SK-N-SH (cell line): ENCODE measurements around the gene SLCO3A1. TPM values are rescaled to one million over a fixed set of nuclear protein-coding genes. Genes with fewer than 3 reads are reported as not detected.

ENCODE experiments used
- CTCF ChIA-PET: fragments of 300-600, 350-600 bp; formaldehyde crosslinking; extraction: SDS; loops from one replicate; lab custom pipeline; 2021; lab: Yijun Ruan, JAX
- POLR2A ChIA-PET: fragments of 350-600 bp; sonication (Branson Sonifier 250); formaldehyde crosslinking; extraction: SDS; loops from one replicate; lab custom pipeline; 2020; ENCODE audit warnings: antibody characterized with exemption, inconsistent platforms; lab: Yijun Ruan, JAX
- DNase-seq: peaks from one replicate; pipeline ENCODE4 v3.0.0; 2012
- H2AFZ ChIP-seq: fragments of 200-600 bp; sonication (generic); 2 replicates; pipeline ENCODE4 v1.8.1; 2016; ENCODE audit warnings: antibody characterized with exemption, mild to moderate bottlenecking, low read depth
- H3F3A ChIP-seq: fragments of 200-600 bp; sonication (generic); replicated peaks from 2 replicates; pipeline ENCODE3; 2016; ENCODE audit warnings: antibody characterized with exemption, mild to moderate bottlenecking; ENCODE audit not compliant: insufficient read depth
- H3K27ac ChIP-seq, 2 experiments: fragments of 200-500 bp in 1 of 2; fragments of 200-600 bp in 1 of 2; sonication (Bioruptor generic) in 1 of 2; sonication (generic), shearing (Covaris generic) in 1 of 2; 2 replicates each; pipeline versions ENCODE4 v1.5.1 to v1.6.1; 2014 to 2016; ENCODE audit warnings: low read depth in 2 of 2, inconsistent platforms in 1 of 2, low read length in 1 of 2, mild to moderate bottlenecking in 1 of 2, mixed read lengths in 1 of 2
- H3K27me3 ChIP-seq: fragments of 200-600 bp; sonication (generic), shearing (Covaris generic); 2 replicates; pipeline ENCODE4 v1.6.1; 2016; ENCODE audit warnings: mixed run types; ENCODE audit not compliant: insufficient read depth
- H3K36me3 ChIP-seq, 2 experiments: fragments of 200-500 bp in 1 of 2; fragments of 200-600 bp in 1 of 2; sonication (Bioruptor generic) in 1 of 2; sonication (generic) in 1 of 2; replicated peaks in 1 of 2; 2 replicates each; pipeline versions ENCODE3 to v1.5.1; 2014 to 2016; ENCODE audit warnings: low read length in 1 of 2, mild to moderate bottlenecking in 1 of 2; ENCODE audit not compliant: insufficient read depth in 2 of 2, control insufficient read depth in 1 of 2
- H3K4me1 ChIP-seq, 2 experiments: fragments of 200-500 bp in 1 of 2; fragments of 200-600 bp in 1 of 2; sonication (Bioruptor generic) in 1 of 2; sonication (generic), shearing (Covaris generic) in 1 of 2; 2 replicates each; pipeline versions ENCODE4 v1.5.1 to v1.6.1; 2014 to 2016; ENCODE audit warnings: low read depth in 1 of 2, low read length in 1 of 2, mixed run types in 1 of 2; ENCODE audit not compliant: insufficient read depth in 2 of 2, control insufficient read depth in 1 of 2
- H3K4me2 ChIP-seq: fragments of 200-600 bp; sonication (generic), shearing (Covaris generic); 2 replicates; pipeline ENCODE4 v1.6.1; 2017; ENCODE audit warnings: mixed run types
- H3K4me3 ChIP-seq, 2 experiments: fragments of 200-500 bp in 1 of 2; fragments of 200-600 bp in 1 of 2; sonication (Bioruptor generic) in 1 of 2; sonication (generic), shearing (Covaris generic) in 1 of 2; 2 replicates each; pipeline versions ENCODE4 v1.5.1 to v1.8.1; 2014 to 2016; ENCODE audit warnings: low read depth in 2 of 2, inconsistent platforms in 1 of 2, low read length in 1 of 2, mild to moderate bottlenecking in 1 of 2, mixed read lengths in 1 of 2, moderate library complexity in 1 of 2
- H3K79me2 ChIP-seq: fragments of 200-600 bp; sonication (generic); 2 replicates; pipeline ENCODE4 v1.8.1; 2017; ENCODE audit warnings: mild to moderate bottlenecking; ENCODE audit not compliant: insufficient read depth
- H3K9ac ChIP-seq: fragments of 200-600 bp; sonication (generic); 2 replicates; pipeline ENCODE4 v1.6.1; 2017; ENCODE audit warnings: mixed run types
- H3K9me2 ChIP-seq: fragments of 200-600 bp; sonication (generic); 2 replicates; pipeline ENCODE4 v1.6.1; 2017; ENCODE audit warnings: mixed run types
- H3K9me3 ChIP-seq: fragments of 200-600 bp; sonication (generic); 2 replicates; pipeline ENCODE4 v1.6.1; 2017; ENCODE audit warnings: mixed run types, mild to moderate bottlenecking, moderate library complexity
- H4K20me1 ChIP-seq: fragments of 200-600 bp; sonication (generic); 2 replicates; pipeline ENCODE4 v1.6.1; 2017; ENCODE audit warnings: mild to moderate bottlenecking, mixed run types; ENCODE audit not compliant: insufficient read depth
- CHD2 ChIP-seq: fragments of 150-350 bp; IDR thresholded peaks from 2 replicates; pipeline ENCODE4 v1.6.1; 2018; ENCODE audit warnings: low read length; ENCODE audit not compliant: partially characterized antibody
- ELF1 ChIP-seq: IDR thresholded peaks from 2 replicates; pipeline ENCODE4 v1.4.0; 2012
- EZH2phosphoT487 ChIP-seq: fragments of 200-600 bp; sonication (generic); IDR thresholded peaks from 2 replicates; pipeline ENCODE4 v1.6.1; 2017; ENCODE audit warnings: low read depth, mixed run types, mild to moderate bottlenecking, antibody characterized with exemption, moderate library complexity, borderline replicate concordance
- FOSL2 ChIP-seq: IDR thresholded peaks from 2 replicates; pipeline ENCODE4 v1.4.0; 2012; ENCODE audit warnings: low read depth, mild to moderate bottlenecking, moderate library complexity, borderline replicate concordance
- FOXM1 ChIP-seq: IDR thresholded peaks from 2 replicates; pipeline ENCODE4 v1.4.0; 2012; ENCODE audit warnings: low read depth, mild to moderate bottlenecking
- GABPA ChIP-seq: IDR thresholded peaks from 2 replicates; pipeline ENCODE4 v1.4.0; 2012; ENCODE audit warnings: low read depth, mild to moderate bottlenecking
- GATA2 ChIP-seq: sonication (generic); formaldehyde crosslinking; IDR thresholded peaks from 2 replicates; pipeline ENCODE4 v1.5.0; 2020; ENCODE audit warnings: mild to moderate bottlenecking, missing genetic modification reagents
- MXI1 ChIP-seq: IDR thresholded peaks from 2 replicates; pipeline ENCODE4 v1.6.1; 2012; ENCODE audit warnings: mild to moderate bottlenecking, low read depth, low read length, improper control_type of control experiment
- NRF1 ChIP-seq: IDR thresholded peaks from 2 replicates; pipeline ENCODE4 v1.6.1; 2012; ENCODE audit warnings: low read depth, mild to moderate bottlenecking, low read length
- POLR2AphosphoS5 ChIP-seq: IDR thresholded peaks from 2 replicates; pipeline ENCODE4 v1.6.1; 2012; ENCODE audit warnings: low read depth, low read length
- RAD21 ChIP-seq: IDR thresholded peaks from 2 replicates; pipeline ENCODE4 v1.6.1; 2012; ENCODE audit warnings: mild to moderate bottlenecking, low read length
- RCOR1 ChIP-seq: fragments of 150-350 bp; IDR thresholded peaks from 2 replicates; pipeline ENCODE4 v1.6.1; 2017; ENCODE audit warnings: antibody characterized with exemption, low read length
- RFX5 ChIP-seq: IDR thresholded peaks from 2 replicates; pipeline ENCODE4 v1.6.1; 2012; ENCODE audit warnings: mild to moderate bottlenecking, improper control_type of control experiment, low read length
- SMC3 ChIP-seq: IDR thresholded peaks from 2 replicates; pipeline ENCODE4 v1.6.1; 2012; ENCODE audit warnings: low read depth, low read length, improper control_type of control experiment
- TAF1 ChIP-seq: IDR thresholded peaks from 2 replicates; pipeline ENCODE4 v1.6.1; 2012; ENCODE audit warnings: low read depth, mild to moderate bottlenecking, low read length, moderate library complexity, borderline replicate concordance
- TCF12 ChIP-seq: IDR thresholded peaks from 2 replicates; pipeline ENCODE4 v1.4.0; 2012
- WGBS: methylation state at CpG from one replicate; pipeline ENCODE4 v1.1.6; 2017; ENCODE audit warnings: low lambda C conversion rate; 5-methylcytosine and 5-hydroxymethylcytosine counted together
- polyA plus RNA-seq, 3 experiments: library from polyadenylated mRNA; depleted of rRNA; stranded (reverse); fragments of >200 nt; gene quantifications; 2 replicates each; pipeline ENCODE4 v1.2.3, GENCODE V29; 2012
- TF ChIP-seq, protein P1 (sequence below): IDR thresholded peaks from 2 replicates; pipeline ENCODE4 v1.6.1; 2012; ENCODE audit warnings: mild to moderate bottlenecking, low read depth, low read length, moderate library complexity
- TF ChIP-seq, protein P2 (sequence below): IDR thresholded peaks from 2 replicates; pipeline ENCODE4 v1.4.0; 2012; ENCODE audit warnings: low read depth

SLCO3A1 gene
- polyA plus RNA-seq, 1 of the 3 experiments (the other 2 are of a cell fraction), result 19.7 TPM

DNA sequence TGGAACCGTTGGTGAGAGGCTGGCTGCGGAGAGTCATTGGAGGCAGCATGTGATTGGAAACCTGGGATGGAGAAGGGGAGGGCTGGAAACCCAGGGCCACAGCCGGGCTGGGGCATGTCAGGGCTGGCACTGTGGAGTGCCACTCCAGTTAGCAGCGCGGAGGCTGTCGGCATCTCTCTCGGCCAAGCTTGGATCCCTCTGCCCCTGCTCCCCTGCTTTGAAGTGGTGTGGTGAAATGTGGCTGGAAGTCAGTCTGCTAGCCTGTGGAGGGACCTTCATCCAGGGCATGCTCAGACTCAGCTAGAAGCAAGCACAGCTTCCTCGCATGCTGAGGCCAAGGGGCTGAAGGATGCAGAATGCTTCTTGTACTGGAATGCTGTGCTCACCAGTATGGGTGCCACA is 13.5 kb downstream of the SLCO3A1 start:
- H3K4me2 ChIP-seq, result peak overlapping the region; percentile 70
- peak overlapping the region; percentile 72 to 94 for H3K27ac ChIP-seq
- peaks cover 52% of the 10 kb centered on the region for H3K79me2 ChIP-seq

DNA sequence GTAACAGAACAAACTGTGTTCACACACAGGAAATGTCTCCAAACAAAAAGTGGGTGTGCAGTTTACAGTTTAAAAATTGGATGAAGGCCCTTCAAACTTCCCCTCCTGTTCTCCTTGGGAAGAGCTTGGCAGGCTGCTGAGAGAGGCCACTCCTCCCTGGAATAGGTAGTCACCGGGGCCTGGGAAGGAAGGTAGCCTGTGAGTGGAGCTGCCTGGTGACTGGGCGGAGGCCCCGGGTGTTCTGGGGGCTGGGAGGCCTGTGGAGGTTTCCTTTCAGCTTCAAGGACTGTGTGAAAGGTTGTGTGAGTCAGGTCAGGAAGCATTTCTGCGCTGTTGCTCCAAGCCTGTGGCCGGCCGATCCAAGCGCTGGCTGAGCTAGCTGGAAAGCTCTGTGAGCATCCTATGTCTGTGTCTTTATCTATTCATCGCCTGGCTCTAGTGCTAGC is 14.1 kb downstream of the SLCO3A1 start:
- Histone ChIP-seq H3K4me2 (peak overlapping the region; percentile 70), H3F3A (peaks cover 31% of the 10 kb centered on the region), H4K20me1 (no peaks in the 10 kb centered on the region), H3K9me3 (no peaks in the 10 kb centered on the region), H3K36me3 (no peaks in the 10 kb centered on the region), H3K27me3 (no peaks in the 10 kb centered on the region), H3K27ac (peak overlapping the region; percentile 72 to 94), H3K79me2 (peaks cover 52% of the 10 kb centered on the region), H3K4me1 (peaks cover 25 to 29% of the 10 kb centered on the region in 2 experiments), H2AFZ (peak overlapping the region; percentile 65; the same call in 1 of the 2 replicates), H3K9ac (peak overlapping the region; percentile 53), H3K9me2 (no peaks in the 10 kb centered on the region), H3K4me3 (0 out of 4 replicates have a peak overlapping the region, but pooled peaks of 1 of the 2 experiments have one; percentile 17)
- 16% methylated on average over 8 of the region's 8 CpGs for WGBS
- CTCF ChIA-PET, result interaction anchor here (0.8 to 1.1 kb wide), 3 partner anchors 10 to 75 kb away, joined by 3 to 6 read pairs (median 4); partner anchors contain the start of gene SLCO3A1
- peak; percentile 29 for DNase-seq
- POLR2A ChIA-PET, result no interaction called here
- TF ChIP-seq FOXM1 (no peak), RAD21 (no peak), GATA2 (CRISPR knock-in tag) (no peak), NRF1 (no peak), ELF1 (no peak), RFX5 (no peak), TCF12 (peak; percentile 66), CHD2 (no peak), EZH2phosphoT487 (no peak), MXI1 (no peak), FOSL2 (peak; percentile 64; the same call in 1 of the 2 replicates), RCOR1 (no peak), TAF1 (peak; percentile 67; the same call in 1 of the 2 replicates)
- TF ChIP-seq, protein P1, sequence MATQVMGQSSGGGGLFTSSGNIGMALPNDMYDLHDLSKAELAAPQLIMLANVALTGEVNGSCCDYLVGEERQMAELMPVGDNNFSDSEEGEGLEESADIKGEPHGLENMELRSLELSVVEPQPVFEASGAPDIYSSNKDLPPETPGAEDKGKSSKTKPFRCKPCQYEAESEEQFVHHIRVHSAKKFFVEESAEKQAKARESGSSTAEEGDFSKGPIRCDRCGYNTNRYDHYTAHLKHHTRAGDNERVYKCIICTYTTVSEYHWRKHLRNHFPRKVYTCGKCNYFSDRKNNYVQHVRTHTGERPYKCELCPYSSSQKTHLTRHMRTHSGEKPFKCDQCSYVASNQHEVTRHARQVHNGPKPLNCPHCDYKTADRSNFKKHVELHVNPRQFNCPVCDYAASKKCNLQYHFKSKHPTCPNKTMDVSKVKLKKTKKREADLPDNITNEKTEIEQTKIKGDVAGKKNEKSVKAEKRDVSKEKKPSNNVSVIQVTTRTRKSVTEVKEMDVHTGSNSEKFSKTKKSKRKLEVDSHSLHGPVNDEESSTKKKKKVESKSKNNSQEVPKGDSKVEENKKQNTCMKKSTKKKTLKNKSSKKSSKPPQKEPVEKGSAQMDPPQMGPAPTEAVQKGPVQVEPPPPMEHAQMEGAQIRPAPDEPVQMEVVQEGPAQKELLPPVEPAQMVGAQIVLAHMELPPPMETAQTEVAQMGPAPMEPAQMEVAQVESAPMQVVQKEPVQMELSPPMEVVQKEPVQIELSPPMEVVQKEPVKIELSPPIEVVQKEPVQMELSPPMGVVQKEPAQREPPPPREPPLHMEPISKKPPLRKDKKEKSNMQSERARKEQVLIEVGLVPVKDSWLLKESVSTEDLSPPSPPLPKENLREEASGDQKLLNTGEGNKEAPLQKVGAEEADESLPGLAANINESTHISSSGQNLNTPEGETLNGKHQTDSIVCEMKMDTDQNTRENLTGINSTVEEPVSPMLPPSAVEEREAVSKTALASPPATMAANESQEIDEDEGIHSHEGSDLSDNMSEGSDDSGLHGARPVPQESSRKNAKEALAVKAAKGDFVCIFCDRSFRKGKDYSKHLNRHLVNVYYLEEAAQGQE, result no peak

More for the DNA sequence above, 13.5 kb downstream of the SLCO3A1 start:
- H3K9me3 ChIP-seq, result no peaks in the 10 kb centered on the region
- peaks cover 31% of the 10 kb centered on the region for H3F3A ChIP-seq
- H3K9ac ChIP-seq, result peak overlapping the region; percentile 53
- no peaks in the 10 kb centered on the region for H3K9me2 ChIP-seq
- 0 out of 4 replicates have a peak overlapping the region, but pooled peaks of 1 of the 2 experiments have one; percentile 17 for H3K4me3 ChIP-seq
- H2AFZ ChIP-seq, result peak overlapping the region; percentile 65
- DNase-seq, result no peak
- ChIA-PET CTCF (interaction anchor here (1.0 to 1.5 kb wide), 2 partner anchors 13 to 14 kb away, joined by 4 to 6 read pairs; partner anchors contain the start of gene SLCO3A1), POLR2A (no interaction called here)
- WGBS, result 61% methylated on average over 4 of the region's 8 CpGs
- H3K4me1 ChIP-seq, result peaks cover 25 to 29% of the 10 kb centered on the region in 2 experiments
- no peaks in the 10 kb centered on the region for H3K27me3 ChIP-seq
- H3K36me3 ChIP-seq, result no peaks in the 10 kb centered on the region
- no peaks in the 10 kb centered on the region for H4K20me1 ChIP-seq
- TF ChIP-seq SMC3 (no peak), MXI1 (no peak), GABPA (no peak), POLR2AphosphoS5 (no peak)
- TF ChIP-seq, protein P1, result no peak
- TF ChIP-seq, protein P2, sequence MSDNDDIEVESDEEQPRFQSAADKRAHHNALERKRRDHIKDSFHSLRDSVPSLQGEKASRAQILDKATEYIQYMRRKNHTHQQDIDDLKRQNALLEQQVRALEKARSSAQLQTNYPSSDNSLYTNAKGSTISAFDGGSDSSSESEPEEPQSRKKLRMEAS, result no peak
